GM18873 (cell line): Measurements from ENCODE around the gene PTK6.
"Not testable (repeated sequence)": the region's sequence is repeated elsewhere in the genome, so short reads cannot be mapped to it uniquely, and the experiment has no call there.

Experiments
- ATAC-seq: cut with Tn5 transposase; IDR thresholded peaks from one replicate; pipeline ENCODE4 v1.9.1; 2021; ENCODE audit warnings: mild to moderate bottlenecking, moderate library complexity, moderate number of reproducible peaks; ENCODE audit not compliant: unreplicated experiment, low FRiP score

PTK6 gene

GRCh38 chr20:63559485-63560332, 22.5 kb upstream of the PTK6 start:
- ATAC-seq: not testable (repeated sequence)

GRCh38 chr20:63558804-63559484, 21.8 kb upstream of the PTK6 start:
- ATAC-seq: no peak

GRCh38 chr20:63557481-63557891, 20.3 kb upstream of the PTK6 start:
- no peak for ATAC-seq

GRCh38 chr20:63556873-63557478, 19.8 kb upstream of the PTK6 start:
- no peak for ATAC-seq

- no peak for ATAC-seq
Observed at GRCh38 chr20:63555661-63556381, 18.6 kb upstream of the PTK6 start.

- ATAC-seq: no peak
Observed at GRCh38 chr20:63554361-63555278, 17.4 kb upstream of the PTK6 start.

- no peak for ATAC-seq
Observed at GRCh38 chr20:63553933-63554290, 16.7 kb upstream of the PTK6 start, which contains the start of gene FNDC11. Gene FNDC11, plus strand, starts transcription at chr20:63554159. Its CDS starts 1,505 bp downstream, at chr20:63555664.

- no peak for ATAC-seq
Observed at GRCh38 chr20:63553251-63553932, 16.2 kb upstream of the PTK6 start.

GRCh38 chr20:63552481-63553249, 15.5 kb upstream of the PTK6 start:
- no peak for ATAC-seq

GRCh38 chr20:63551068-63551467, 13.9 kb upstream of the PTK6 start:
- ATAC-seq: no peak

- no peak for ATAC-seq
Observed at GRCh38 chr20:63549679-63550282, 12.6 kb upstream of the PTK6 start.

GRCh38 chr20:63549019-63549418, 11.8 kb upstream of the PTK6 start:
- ATAC-seq: no peak

GRCh38 chr20:63548542-63548941, 11.4 kb upstream of the PTK6 start:
- no peak for ATAC-seq

GRCh38 chr20:63547725-63548480, 10.7 kb upstream of the PTK6 start, which contains the start of gene SRMS:
Gene SRMS, minus strand, starts transcription at chr20:63547749. Its CDS starts 286 bp downstream, at chr20:63547463.
- ATAC-seq: no peak

GRCh38 chr20:63546956-63547724, 10.0 kb upstream of the PTK6 start:
- no peak for ATAC-seq

- no peak for ATAC-seq
Observed at GRCh38 chr20:63546256-63546955, 9.2 kb upstream of the PTK6 start.
